PFSK-1 (cell line): ENCODE measurements around the gene DYNC2H1.

Experiments used
- POLR2AphosphoS5 ChIP-seq: IDR thresholded peaks from 2 replicates; pipeline ENCODE4 v1.6.1; 2012; ENCODE audit warnings: low read depth, mild to moderate bottlenecking, control low read depth, low read length, moderate library complexity
- REST ChIP-seq, 2 experiments: IDR thresholded peaks; 2 replicates each; pipeline versions ENCODE4 v1.6.1 to v1.8.0; 2011 to 2012; ENCODE audit warnings: low read depth in 2 of 2, low read length in 2 of 2, control low read depth in 1 of 2, inconsistent platforms in 1 of 2, mild to moderate bottlenecking in 1 of 2, moderate library complexity in 1 of 2; ENCODE audit not compliant: insufficient read depth in 1 of 2
- TAF1 ChIP-seq: IDR thresholded peaks from 2 replicates; pipeline ENCODE4 v1.6.1; 2012; ENCODE audit warnings: low read length, control low read depth, borderline replicate concordance; ENCODE audit not compliant: insufficient read depth

GRCh38 chr11:103465555-103466140 is 356.4 kb downstream of the DYNC2H1 start:
- TF ChIP-seq TAF1 (no peak), REST (IDR thresholded peaks at IDR 0.05; ENCODE audit: insufficient read depth in 1 of 2, low read depth in 2 of 2, low read length in 2 of 2) (no peak), POLR2AphosphoS5 (no peak)
